Spinal cord (tissue), 10 donors: ENCODE data around the gene MIF4GD. TPM values are rescaled to one million over a fixed set of nuclear protein-coding genes. Genes with fewer than 3 reads are reported as not detected.

ENCODE experiments used
- DNase-seq, 6 donors: peaks; one replicate each; pipeline versions ENCODE4 v3.0.0 to v3.0.0-alpha.2; 2013 to 2015; ENCODE audit warnings: low spot score in 6 of 6, low read depth in 4 of 6
- H3K27ac ChIP-seq: one replicate; pipeline ENCODE4 v1.5.1; 2013; ENCODE audit warnings: low read depth, low read length, control low read depth
- H3K27me3 ChIP-seq: one replicate; pipeline ENCODE4 v1.6.1; 2013; ENCODE audit warnings: low read length; ENCODE audit not compliant: control insufficient read depth, insufficient read depth
- H3K36me3 ChIP-seq: one replicate; pipeline ENCODE4 v1.6.1; 2013; ENCODE audit warnings: low read length; ENCODE audit not compliant: control insufficient read depth, insufficient read depth
- H3K4me1 ChIP-seq: one replicate; pipeline ENCODE4 v1.6.1; 2013; ENCODE audit warnings: low read length; ENCODE audit not compliant: control insufficient read depth, insufficient read depth
- H3K4me3 ChIP-seq: one replicate; pipeline ENCODE4 v1.5.1; 2013; ENCODE audit warnings: low read depth, low read length, control low read depth
- H3K9me3 ChIP-seq: one replicate; pipeline ENCODE4 v1.6.1; 2013; ENCODE audit warnings: low read length; ENCODE audit not compliant: control insufficient read depth, insufficient read depth
- WGBS: methylation state at CpG from one replicate; pipeline ENCODE4 v1.1.5; 2013; ENCODE audit warnings: missing lambda C conversion rate; ENCODE audit not compliant: insufficient coverage; 5-methylcytosine and 5-hydroxymethylcytosine counted together
- polyA plus RNA-seq, 2 donors: library from polyadenylated mRNA; unstranded; fragments of 120-200 nt; gene quantifications; one replicate each; pipeline ENCODE4 v1.2.1, GENCODE V29; 2013; ENCODE audit not compliant: insufficient read length in 2 of 2
- total RNA-seq, 2 donors: library from RNA; depleted of rRNA in 1 of 2; stranded (reverse); fragments of 120-200 nt in 1 of 2; fragments of >200 nt in 1 of 2; gene quantifications; one replicate each; pipeline versions ENCODE4 v1.2.3 to v1.2.4, GENCODE V29; 2013 to 2014
- donor health status: healthy.

Gene MIF4GD
- total and polyA plus RNA-seq, 4 donors, result 11.0 to 31.1 (median 26.0) TPM

- H3K36me3 ChIP-seq, result peaks cover 69% of the 10 kb centered on the region
- no peak overlapping the region for H3K27ac ChIP-seq
- no peak for DNase-seq
- H3K4me1 ChIP-seq, result peaks cover 2% of the 10 kb centered on the region
- no peaks in the 10 kb centered on the region for H3K9me3 ChIP-seq
- WGBS, result 95% methylated on average over 2 of the region's 5 CpGs
- no peaks in the 10 kb centered on the region for H3K27me3 ChIP-seq
- H3K4me3 ChIP-seq, result no peak overlapping the region
These were observed 43.3 kb downstream of the MIF4GD start for GRCh38 chr17:75227729-75228128.

- WGBS, result 85% methylated on average over 14 of the region's 14 CpGs
- DNase-seq, result no peak
- no peak overlapping the region for H3K4me3 ChIP-seq
- no peak overlapping the region for H3K27ac ChIP-seq
- H3K27me3 ChIP-seq, result no peaks in the 10 kb centered on the region
- peaks cover 58% of the 10 kb centered on the region for H3K36me3 ChIP-seq
- H3K4me1 ChIP-seq, result peaks cover 2% of the 10 kb centered on the region
- H3K9me3 ChIP-seq, result no peaks in the 10 kb centered on the region
These were observed 46.0 kb downstream of the MIF4GD start for GRCh38 chr17:75225016-75225415.

- H3K27me3 ChIP-seq, result no peaks in the 10 kb centered on the region
- H3K36me3 ChIP-seq, result peaks cover 69% of the 10 kb centered on the region
- H3K9me3 ChIP-seq, result no peaks in the 10 kb centered on the region
- no peaks in the 10 kb centered on the region for H3K4me1 ChIP-seq
- no peak overlapping the region for H3K4me3 ChIP-seq
- no peak for DNase-seq
- WGBS, result 92% methylated on average over 1 of the region's 3 CpGs
- no peak overlapping the region for H3K27ac ChIP-seq
These were observed 51.2 kb downstream of the MIF4GD start for GRCh38 chr17:75219815-75220214.

GRCh38 chr17:75218131-75218530, 52.9 kb downstream of the MIF4GD start:
- Histone ChIP-seq H3K4me3 (no peak overlapping the region), H3K27me3 (no peaks in the 10 kb centered on the region), H3K4me1 (no peaks in the 10 kb centered on the region), H3K9me3 (no peaks in the 10 kb centered on the region), H3K36me3 (peaks cover 79% of the 10 kb centered on the region), H3K27ac (no peak overlapping the region)
- no peak for DNase-seq
- 70% methylated on average over 2 of the region's 6 CpGs for whole genome bisulfite sequencing

Other genes with a start within 250 kb of the MIF4GD start
- 100 to 1,000 TPM; 145 to 326 TPM for gene ATP5PD, start 224.3 kb downstream of the MIF4GD start, total RNA-seq
- 100 to 1,000 TPM; 303 to 304 TPM for gene ATP5PD, start 224.3 kb downstream of the MIF4GD start, polyA plus RNA-seq
- 10 to 100 TPM; 31.9 to 45.6 TPM for gene KCTD2, start 224.0 kb downstream of the MIF4GD start, total RNA-seq
- gene KCTD2, start 224.0 kb downstream of the MIF4GD start, polyA plus RNA-seq, result 10 to 100 TPM; 66.8 to 72.3 TPM
- 1 to 10 TPM; 2.4 to 8.7 TPM for gene SLC16A5, start 183.3 kb downstream of the MIF4GD start, total RNA-seq
- gene SLC16A5, start 183.3 kb downstream of the MIF4GD start, polyA plus RNA-seq, result 1 to 10 TPM; 3.4 to 7.9 TPM
- gene ARMC7, start 161.3 kb downstream of the MIF4GD start, total RNA-seq, result 1 to 10 TPM; 2.5 to 5.5 TPM
- 10 to 100 TPM; 12.5 to 14.2 TPM for gene ARMC7, start 161.3 kb downstream of the MIF4GD start, polyA plus RNA-seq
- gene NT5C, start 139.5 kb downstream of the MIF4GD start, total RNA-seq, result 10 to 100 TPM; 27.2 to 61.0 TPM
- gene NT5C, start 139.5 kb downstream of the MIF4GD start, polyA plus RNA-seq, result 10 to 100 TPM; 52.4 to 59.4 TPM
- gene JPT1, start 116.7 kb downstream of the MIF4GD start, total RNA-seq, result 100 to 1,000 TPM in 1 of 2 donors, 10 to 100 TPM in 1; 79.8 to 116 TPM
- gene JPT1, start 116.7 kb downstream of the MIF4GD start, polyA plus RNA-seq, result 100 to 1,000 TPM; 319 to 353 TPM
- gene SUMO2, start 88.3 kb downstream of the MIF4GD start, total RNA-seq, result 100 to 1,000 TPM; 133 to 360 TPM
- 100 to 1,000 TPM; 557 to 562 TPM for gene SUMO2, start 88.3 kb downstream of the MIF4GD start, polyA plus RNA-seq
- gene NUP85, start 65.6 kb downstream of the MIF4GD start, total RNA-seq, result 10 to 100 TPM; 29.8 to 40.3 TPM
- 10 to 100 TPM; 44.9 to 63.0 TPM for gene NUP85, start 65.6 kb downstream of the MIF4GD start, polyA plus RNA-seq
- gene GGA3, start 9.6 kb downstream of the MIF4GD start, total RNA-seq, result 10 to 100 TPM; 12.1 to 19.8 TPM
- gene GGA3, start 9.6 kb downstream of the MIF4GD start, polyA plus RNA-seq, result 10 to 100 TPM; 53.4 to 57.5 TPM
- 10 to 100 TPM; 47.9 to 71.2 TPM for gene MRPS7, start 9.4 kb downstream of the MIF4GD start, total RNA-seq
- 10 to 100 TPM; 70.3 to 73.5 TPM for gene MRPS7, start 9.4 kb downstream of the MIF4GD start, polyA plus RNA-seq
- 1 to 10 TPM; 6.7 to 9.3 TPM for gene SLC25A19, start 18.2 kb upstream of the MIF4GD start, total RNA-seq
- gene SLC25A19, start 18.2 kb upstream of the MIF4GD start, polyA plus RNA-seq, result 10 to 100 TPM in 1 of 2 donors, 1 to 10 TPM in 1; 9.0 to 11.7 TPM
- gene GRB2, start 134.4 kb upstream of the MIF4GD start, total RNA-seq, result 10 to 100 TPM; 86.6 to 91.8 TPM
- gene GRB2, start 134.4 kb upstream of the MIF4GD start, polyA plus RNA-seq, result 100 to 1,000 TPM; 167 to 205 TPM
- 10 to 100 TPM; 23.2 to 56.8 TPM for gene TMEM94, start 185.4 kb upstream of the MIF4GD start, total RNA-seq
- 100 to 1,000 TPM; 108 to 120 TPM for gene TMEM94, start 185.4 kb upstream of the MIF4GD start, polyA plus RNA-seq
- 10 to 100 TPM; 12.9 to 14.5 TPM for gene CASKIN2, start 244.3 kb upstream of the MIF4GD start, total RNA-seq
- 10 to 100 TPM; 37.1 to 38.3 TPM for gene CASKIN2, start 244.3 kb upstream of the MIF4GD start, polyA plus RNA-seq
- 10 to 100 TPM; 10.0 to 28.9 TPM for gene TSEN54, start 245.3 kb upstream of the MIF4GD start, total RNA-seq
- gene TSEN54, start 245.3 kb upstream of the MIF4GD start, polyA plus RNA-seq, result 10 to 100 TPM; 32.9 to 48.2 TPM